Fibroblast of mammary gland (primary cell): ENCODE results near the gene MEIOSIN.

Experiments
- DNase-seq: peaks from one replicate; pipeline ENCODE4 v3.0.0-alpha.2; 2010; ENCODE audit warnings: low read depth
- H3K4me3 ChIP-seq: 2 replicates; pipeline ENCODE4 v1.5.1; 2011; ENCODE audit warnings: low read depth, mild to moderate bottlenecking, low read length, moderate library complexity; ENCODE audit not compliant: control insufficient read depth
- TF ChIP-seq, protein P1 (sequence below): conservative IDR thresholded peaks from 2 replicates; pipeline ENCODE4 v1.5.1; 2011; ENCODE audit warnings: low read depth, low read length, inconsistent platforms; ENCODE audit not compliant: control insufficient read depth, insufficient read depth

MEIOSIN gene

GRCh38 chr19:45789035-45789786, 56.0 kb downstream of the MEIOSIN start:
- DNase-seq, result no peak
- no peak overlapping the region for H3K4me3 ChIP-seq
- TF ChIP-seq, protein P1, sequence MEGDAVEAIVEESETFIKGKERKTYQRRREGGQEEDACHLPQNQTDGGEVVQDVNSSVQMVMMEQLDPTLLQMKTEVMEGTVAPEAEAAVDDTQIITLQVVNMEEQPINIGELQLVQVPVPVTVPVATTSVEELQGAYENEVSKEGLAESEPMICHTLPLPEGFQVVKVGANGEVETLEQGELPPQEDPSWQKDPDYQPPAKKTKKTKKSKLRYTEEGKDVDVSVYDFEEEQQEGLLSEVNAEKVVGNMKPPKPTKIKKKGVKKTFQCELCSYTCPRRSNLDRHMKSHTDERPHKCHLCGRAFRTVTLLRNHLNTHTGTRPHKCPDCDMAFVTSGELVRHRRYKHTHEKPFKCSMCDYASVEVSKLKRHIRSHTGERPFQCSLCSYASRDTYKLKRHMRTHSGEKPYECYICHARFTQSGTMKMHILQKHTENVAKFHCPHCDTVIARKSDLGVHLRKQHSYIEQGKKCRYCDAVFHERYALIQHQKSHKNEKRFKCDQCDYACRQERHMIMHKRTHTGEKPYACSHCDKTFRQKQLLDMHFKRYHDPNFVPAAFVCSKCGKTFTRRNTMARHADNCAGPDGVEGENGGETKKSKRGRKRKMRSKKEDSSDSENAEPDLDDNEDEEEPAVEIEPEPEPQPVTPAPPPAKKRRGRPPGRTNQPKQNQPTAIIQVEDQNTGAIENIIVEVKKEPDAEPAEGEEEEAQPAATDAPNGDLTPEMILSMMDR, result no peak

- no peak for DNase-seq
- peak overlapping the region; percentile 90 for H3K4me3 ChIP-seq
- TF ChIP-seq, protein P1, result no peak
These were observed 57.7 kb downstream of the MEIOSIN start for GRCh38 chr19:45790942-45791341.

- H3K4me3 ChIP-seq, result peak overlapping the region; percentile 90
- TF ChIP-seq, protein P1, result no peak
- no peak for DNase-seq
These were observed 58.7 kb downstream of the MEIOSIN start for GRCh38 chr19:45791744-45792469.

DNA sequence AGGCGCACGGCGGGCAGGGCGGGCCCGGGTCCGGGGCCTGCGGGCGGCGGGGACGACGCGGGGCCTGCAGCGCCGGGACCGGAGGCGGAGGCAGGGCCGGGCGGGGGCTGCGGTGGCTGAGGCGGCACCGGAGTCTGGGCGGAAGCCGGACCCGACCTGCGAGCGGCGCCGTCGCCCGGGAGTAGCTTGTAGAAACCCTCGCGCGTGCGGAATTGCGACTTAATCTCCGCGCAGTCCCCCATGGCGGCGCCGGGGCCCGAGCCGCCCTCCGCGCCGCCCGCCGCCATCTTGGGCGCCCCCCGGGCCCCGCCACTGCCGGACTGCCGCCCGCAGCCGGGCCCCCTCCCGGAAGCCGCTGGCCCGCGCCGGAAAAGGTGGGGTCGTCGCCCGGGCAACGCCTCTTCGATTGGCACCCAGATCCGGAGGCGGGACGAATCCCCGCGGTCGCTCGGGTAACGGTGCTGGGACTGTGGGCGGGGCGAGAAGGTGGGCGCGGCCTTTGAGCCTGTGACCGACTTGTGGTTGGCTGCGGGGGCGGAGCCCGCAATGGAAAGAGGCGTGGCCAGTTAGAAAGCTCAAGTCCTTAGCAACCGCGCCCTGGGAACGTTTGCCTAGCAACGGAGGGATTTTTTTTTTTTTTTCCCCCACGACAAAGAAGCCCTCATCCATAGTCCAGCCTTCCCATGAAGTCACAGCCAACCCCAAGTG, 59.4 kb downstream of the MEIOSIN start, which contains the start of gene DMWD:
TSS of gene DMWD (minus strand) at position 376 of the 708 bp plus-strand sequence. CDS start at position 287, 89 bp downstream.
- peak; percentile 97 for DNase-seq
- peak within 1 kb of the TSS; percentile 90 for H3K4me3 ChIP-seq
- TF ChIP-seq, protein P1, result no peak

- H3K4me3 ChIP-seq, result peak overlapping the region; percentile 13
- DNase-seq, result no peak
- TF ChIP-seq, protein P1, result no peak
These were observed 59.9 kb downstream of the MEIOSIN start for GRCh38 chr19:45793178-45793564.

DNA sequence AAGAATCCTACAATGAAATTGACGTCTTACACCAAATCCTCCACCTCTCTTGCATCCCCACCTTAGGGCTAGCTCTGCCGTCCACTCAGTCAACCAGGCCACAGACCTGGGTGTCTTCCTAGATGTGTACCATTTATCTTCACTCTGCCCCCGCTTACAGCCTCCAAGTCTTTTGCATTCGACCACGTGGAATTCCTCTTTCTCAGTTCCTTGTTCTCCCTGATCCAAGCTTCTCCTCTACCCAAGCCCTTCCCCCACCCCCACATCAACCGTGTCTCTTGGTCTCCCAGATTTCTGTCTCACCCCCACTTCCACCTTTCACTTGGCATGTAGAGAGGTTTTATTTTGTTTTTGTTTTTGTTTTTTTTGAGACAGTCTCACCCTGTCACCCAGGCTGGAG, 60.6 kb downstream of the MEIOSIN start:
- no peak for DNase-seq
- H3K4me3 ChIP-seq, result no peak overlapping the region
- TF ChIP-seq, protein P1, result no peak
